GM04504 (cell line): ENCODE data around the gene ST3GAL5.
A peak's percentile ranks its signal among the peaks of the same experiment; 100 is the strongest.

ENCODE experiments used
- DNase-seq: peaks from one replicate; pipeline ENCODE4 v3.0.0-alpha.2; 2012; ENCODE audit warnings: low read depth

ST3GAL5 gene

GRCh38 chr2:85866165-85866659 is 22.6 kb downstream of the ST3GAL5 start:
- DNase-seq, result no peak

GRCh38 chr2:85865539-85866164 is 23.1 kb downstream of the ST3GAL5 start:
- DNase-seq, result no peak

GRCh38 chr2:85864654-85865053 is 24.1 kb downstream of the ST3GAL5 start:
- DNase-seq, result no peak

GRCh38 chr2:85862426-85862825 is 26.4 kb downstream of the ST3GAL5 start:
- no peak for DNase-seq

GRCh38 chr2:85861650-85862049 is 27.1 kb downstream of the ST3GAL5 start:
- DNase-seq, result no peak

GRCh38 chr2:85861180-85861579 is 27.6 kb downstream of the ST3GAL5 start:
- DNase-seq, result no peak

GRCh38 chr2:85858841-85859240 is 29.9 kb downstream of the ST3GAL5 start:
- no peak for DNase-seq

- DNase-seq, result no peak
These were observed 33.9 kb downstream of the ST3GAL5 start for GRCh38 chr2:85854897-85855296.

GRCh38 chr2:85854166-85854509 is 34.7 kb downstream of the ST3GAL5 start:
- DNase-seq, result no peak

GRCh38 chr2:85853499-85854165 is 35.2 kb downstream of the ST3GAL5 start:
- no peak for DNase-seq

GRCh38 chr2:85852937-85853498 is 35.8 kb downstream of the ST3GAL5 start:
- DNase-seq, result peak; percentile 51

GRCh38 chr2:85852152-85852840 is 36.5 kb downstream of the ST3GAL5 start:
- DNase-seq, result no peak

- DNase-seq, result peak; percentile 61
These were observed 37.3 kb downstream of the ST3GAL5 start for GRCh38 chr2:85851253-85852151.

- no peak for DNase-seq
These were observed 38.3 kb downstream of the ST3GAL5 start for GRCh38 chr2:85850451-85850850.

GRCh38 chr2:85847051-85847588 is 41.7 kb downstream of the ST3GAL5 start:
- DNase-seq, result no peak

GRCh38 chr2:85846411-85846810 is 42.4 kb downstream of the ST3GAL5 start:
- DNase-seq, result no peak

GRCh38 chr2:85844486-85844885 is 44.3 kb downstream of the ST3GAL5 start:
- DNase-seq, result no peak

- no peak for DNase-seq
These were observed 45.2 kb downstream of the ST3GAL5 start for GRCh38 chr2:85843543-85843942.

GRCh38 chr2:85840091-85840490 is 48.7 kb downstream of the ST3GAL5 start:
- DNase-seq, result no peak

- no peak for DNase-seq
These were observed 49.3 kb downstream of the ST3GAL5 start for GRCh38 chr2:85839461-85839860.

- no peak for DNase-seq
These were observed 50.1 kb downstream of the ST3GAL5 start for GRCh38 chr2:85838641-85839040.

- no peak for DNase-seq
These were observed 50.6 kb downstream of the ST3GAL5 start for GRCh38 chr2:85838181-85838580.
